Posterior cingulate gyrus (tissue), 11 donors: ENCODE results near the gene TALDO1.

Source experiments
- DNase-seq, 10 donors: peaks; one replicate each; pipeline versions ENCODE4 v3.0.0 to v3.0.0-alpha.2; 2020 to 2021; ENCODE audit warnings: mixed read lengths in 3 of 10
- intact Hi-C: fragments of 100-400 bp; cut with DNase I; formaldehyde crosslinking; loops from one replicate; pipeline ENCODE4 v1.15.1; 2023

TALDO1 gene

DNA sequence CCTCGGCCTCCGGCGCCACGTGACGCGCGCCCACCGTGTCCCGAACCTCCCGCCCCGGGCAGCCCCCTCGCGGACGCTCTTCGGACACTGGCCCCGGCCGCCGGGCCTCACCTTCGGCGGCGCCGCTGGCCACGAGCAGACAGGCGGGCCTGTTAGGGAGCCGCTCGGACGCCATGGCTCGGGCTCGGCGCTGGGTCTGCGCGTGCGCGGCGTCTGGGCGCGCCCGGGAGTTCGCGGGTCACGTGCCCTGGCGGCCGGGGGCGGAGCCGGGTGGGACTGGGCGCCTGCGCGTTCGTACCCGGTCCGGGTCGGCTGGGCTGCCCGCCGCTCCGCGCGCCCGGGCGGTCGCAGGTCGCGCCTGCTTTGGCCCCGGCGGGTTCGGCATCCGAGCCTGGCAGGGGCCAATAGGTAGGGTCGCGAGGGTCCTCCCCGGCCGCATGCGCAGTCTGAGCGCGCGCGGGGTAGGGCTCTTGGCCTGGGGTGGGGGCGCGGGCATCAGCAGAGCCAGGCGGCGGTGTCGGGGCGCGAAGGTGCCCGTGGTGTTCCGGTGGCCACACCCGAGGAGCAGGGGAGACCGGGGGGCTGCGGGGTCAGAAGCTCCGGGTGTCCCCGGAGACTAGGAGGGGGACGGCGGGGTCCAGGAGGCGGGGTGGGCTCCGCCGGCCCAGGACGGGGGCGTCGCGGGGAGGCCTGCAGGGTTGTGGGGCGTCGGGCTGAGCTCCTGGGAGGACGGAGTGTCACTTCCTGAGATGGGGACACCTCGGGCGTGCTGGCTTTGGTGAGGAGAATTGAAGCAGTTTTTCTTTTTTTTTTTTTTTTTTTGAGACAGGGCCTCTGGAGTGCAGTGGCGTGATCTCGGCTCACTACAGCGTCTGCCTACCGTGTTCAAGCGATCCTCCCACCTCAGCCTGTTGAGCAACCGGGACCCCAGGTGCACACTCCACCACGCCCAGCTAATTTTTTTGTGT is 30.3 kb downstream of the TALDO1 start, which contains the start of gene GATD1:
Gene GATD1, minus strand, starts transcription at position 200 of the 968 bp plus-strand sequence. Its CDS starts 25 bp downstream, at position 175.
- DNase-seq: peak; percentile 83 to 98 (median 90)
- intact Hi-C loops: no loop called here

DNA sequence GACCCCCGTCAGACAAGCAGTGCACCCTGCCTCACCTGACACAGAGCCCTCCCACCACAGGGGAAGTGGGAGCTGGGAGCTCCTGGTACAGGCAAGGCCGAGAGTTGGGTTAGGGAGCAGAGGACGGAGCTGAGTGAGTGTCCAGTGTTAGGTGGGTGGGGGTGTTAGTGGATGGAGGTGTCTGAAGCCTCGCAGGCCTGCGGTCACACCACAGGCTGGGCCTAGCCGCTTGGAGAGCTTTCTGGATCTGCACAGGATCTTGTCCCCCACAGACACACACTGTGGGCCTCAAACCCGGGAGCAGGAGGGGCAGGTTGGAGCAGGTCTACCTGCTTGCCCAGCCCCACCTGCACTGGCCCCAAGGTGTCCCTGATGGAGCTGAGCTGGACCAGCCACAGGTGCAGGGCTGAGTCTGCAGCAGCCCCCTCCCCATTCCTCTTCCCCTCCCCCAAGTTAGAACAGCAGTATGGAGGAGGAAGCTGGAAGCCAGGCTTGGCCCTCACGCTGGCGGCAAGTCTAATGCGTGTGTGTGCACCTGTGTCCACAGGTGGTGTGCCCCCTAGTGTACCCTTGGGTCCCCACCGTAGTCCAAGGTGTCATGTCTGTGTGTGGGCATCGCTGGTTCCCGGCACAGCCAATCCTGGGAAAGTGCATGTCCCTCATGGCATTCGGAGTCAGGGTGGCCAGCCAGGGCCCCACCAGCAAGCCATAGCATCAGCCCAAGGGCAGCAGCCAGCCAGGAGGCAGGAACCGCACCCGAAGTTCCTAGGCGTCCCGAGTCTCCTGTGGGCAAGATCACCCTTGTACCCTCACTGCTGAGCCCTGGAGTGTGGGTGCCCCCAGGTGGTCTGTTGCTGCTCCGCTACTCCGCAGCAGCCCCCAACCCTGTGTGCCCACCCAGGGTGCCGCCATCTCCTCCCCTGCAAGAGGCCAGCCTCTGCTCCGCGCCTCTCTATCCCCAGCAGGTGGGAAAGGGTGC is 32.0 kb downstream of the TALDO1 start:
- intact Hi-C loops: no loop called here
- DNase-seq: no peak

DNA sequence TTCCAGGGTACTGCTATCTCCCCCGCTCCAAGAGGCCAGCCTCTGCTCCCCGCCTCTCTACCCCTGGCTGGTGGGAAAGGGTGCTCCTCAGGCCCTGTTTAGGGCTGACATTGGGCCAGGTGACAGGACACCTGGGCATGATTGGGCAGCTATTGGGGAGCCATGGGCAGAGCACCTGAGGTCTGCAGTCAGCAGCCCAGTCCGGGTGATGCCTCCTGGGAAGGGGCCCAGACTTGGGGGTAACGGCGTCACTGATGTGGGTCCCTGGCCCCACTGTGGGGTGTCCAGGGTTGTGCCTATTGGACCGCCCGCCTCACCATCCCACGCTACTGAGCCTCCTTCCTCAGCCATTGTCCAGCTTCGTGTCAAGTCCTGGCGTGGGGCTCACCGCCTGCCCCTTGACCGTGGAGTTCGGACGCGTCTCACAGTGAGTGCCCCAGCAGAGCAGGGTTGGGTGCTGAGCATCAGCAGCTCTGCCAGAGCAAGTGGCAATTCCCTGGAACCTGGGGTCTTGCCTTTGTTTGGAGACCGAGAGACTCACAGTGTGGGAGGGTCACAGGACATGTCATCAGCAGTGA is 32.8 kb downstream of the TALDO1 start:
- no peak for DNase-seq
- intact Hi-C loops: no loop called here

DNA sequence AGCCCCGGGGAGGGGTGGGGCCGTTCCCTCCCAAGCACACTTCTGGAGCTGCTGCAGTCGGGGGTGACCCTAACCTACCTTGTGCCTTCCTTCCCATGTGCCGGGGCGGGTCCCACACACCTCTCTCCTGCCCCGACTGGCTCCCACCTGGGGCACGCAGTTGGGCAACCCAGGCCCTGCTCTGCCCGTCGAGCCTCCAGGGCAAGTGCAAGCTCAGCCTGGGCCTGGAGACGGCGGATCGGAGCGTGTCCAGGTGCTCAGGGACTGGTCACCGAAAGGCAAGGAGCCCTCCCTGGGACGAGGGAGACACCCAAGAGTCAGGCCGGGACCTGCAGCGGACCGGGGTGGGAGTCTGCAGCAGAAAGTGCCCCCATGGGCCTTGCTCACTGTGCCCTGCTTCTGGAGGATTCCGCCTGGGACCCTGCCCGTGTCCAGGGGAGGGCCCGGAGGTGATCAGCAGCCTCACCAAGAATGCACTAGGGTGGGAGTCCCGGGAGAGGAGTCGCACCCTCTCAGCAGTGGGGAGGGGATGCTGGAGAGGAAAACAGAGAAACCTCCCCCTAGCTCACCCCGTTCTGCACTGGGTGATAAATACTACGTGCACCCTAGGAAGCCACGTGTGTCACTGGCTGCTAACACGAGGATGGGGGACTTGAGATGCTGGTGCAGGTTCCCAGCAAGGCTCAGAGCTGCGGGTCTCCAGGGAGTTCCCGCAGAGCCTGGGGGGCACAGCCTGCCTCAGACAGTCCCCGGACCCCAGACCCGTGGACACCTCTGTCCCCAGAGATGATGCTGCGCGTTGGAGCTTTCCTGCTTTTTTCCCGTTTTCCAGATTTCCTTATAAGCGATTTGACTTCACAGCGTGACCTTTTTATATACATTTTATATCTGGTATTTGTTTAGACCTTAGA is 35.3 kb downstream of the TALDO1 start:
- intact Hi-C loops: no loop called here
- no peak for DNase-seq

DNA sequence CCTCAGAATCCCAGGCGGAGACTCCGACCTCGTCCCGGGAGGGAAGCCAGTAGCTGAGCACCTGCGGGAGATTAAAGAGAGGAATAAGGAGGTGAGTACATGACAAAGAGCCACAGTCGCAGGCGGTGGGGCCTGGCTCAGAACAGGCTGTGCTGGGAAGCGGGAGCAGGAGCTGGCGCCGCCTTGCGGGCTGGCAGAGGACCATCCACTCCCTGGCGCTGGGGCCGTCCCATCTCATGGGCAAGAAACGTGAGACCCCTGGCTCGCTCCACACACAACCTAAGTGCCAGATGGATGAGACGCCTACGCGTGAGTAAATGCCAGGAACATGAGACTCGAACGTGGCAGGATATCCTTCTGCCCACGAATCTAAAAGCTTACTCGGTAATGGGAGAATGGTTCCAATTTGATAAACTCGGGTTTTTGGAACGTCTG is 36.3 kb downstream of the TALDO1 start:
- DNase-seq: peak; percentile 75 to 98 (median 88)
- intact Hi-C loops: no loop called here

DNA sequence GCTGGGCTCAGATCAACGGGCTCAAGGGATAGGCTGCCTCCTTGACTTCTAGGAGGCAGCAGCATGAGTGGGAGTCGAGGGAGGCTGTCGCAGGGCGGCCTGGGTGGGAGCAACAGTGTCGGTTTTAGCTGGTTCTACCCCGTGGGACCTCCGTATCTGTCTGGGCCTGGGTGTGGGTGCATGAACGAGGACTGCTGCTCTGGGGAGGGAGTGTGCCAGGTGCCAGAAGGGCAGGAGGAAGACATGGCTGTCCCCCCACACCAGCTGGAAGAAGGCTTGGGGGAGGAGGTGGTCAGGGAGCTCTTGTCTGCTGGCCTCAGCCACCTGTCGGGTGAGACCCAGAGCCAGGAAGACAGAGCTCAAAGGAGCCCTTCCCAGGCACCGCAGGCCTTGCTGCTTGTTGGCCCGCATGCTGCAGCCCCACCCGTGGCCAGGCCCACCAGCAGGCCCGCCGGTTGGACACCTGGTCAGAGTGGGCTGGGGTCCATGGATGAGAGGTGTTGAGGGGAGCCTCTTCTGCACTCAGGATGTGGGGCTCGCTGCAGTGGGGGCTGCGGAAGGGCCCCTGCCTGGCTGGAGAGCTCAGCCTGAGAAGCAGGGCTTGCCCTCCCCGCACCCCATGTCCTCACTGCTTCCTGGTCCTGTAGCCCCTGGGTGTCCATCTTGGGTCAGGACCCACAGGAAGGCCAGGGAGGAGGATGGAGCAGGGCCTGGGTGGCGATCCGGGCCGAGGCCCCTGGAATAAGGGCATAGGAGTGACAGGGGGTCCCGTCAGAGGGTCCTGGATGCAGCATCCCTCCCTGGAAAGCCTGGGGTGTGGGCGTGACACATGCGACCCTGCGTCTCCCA is 39.2 kb downstream of the TALDO1 start:
- no peak for DNase-seq
- intact Hi-C loops: no loop called here

DNA sequence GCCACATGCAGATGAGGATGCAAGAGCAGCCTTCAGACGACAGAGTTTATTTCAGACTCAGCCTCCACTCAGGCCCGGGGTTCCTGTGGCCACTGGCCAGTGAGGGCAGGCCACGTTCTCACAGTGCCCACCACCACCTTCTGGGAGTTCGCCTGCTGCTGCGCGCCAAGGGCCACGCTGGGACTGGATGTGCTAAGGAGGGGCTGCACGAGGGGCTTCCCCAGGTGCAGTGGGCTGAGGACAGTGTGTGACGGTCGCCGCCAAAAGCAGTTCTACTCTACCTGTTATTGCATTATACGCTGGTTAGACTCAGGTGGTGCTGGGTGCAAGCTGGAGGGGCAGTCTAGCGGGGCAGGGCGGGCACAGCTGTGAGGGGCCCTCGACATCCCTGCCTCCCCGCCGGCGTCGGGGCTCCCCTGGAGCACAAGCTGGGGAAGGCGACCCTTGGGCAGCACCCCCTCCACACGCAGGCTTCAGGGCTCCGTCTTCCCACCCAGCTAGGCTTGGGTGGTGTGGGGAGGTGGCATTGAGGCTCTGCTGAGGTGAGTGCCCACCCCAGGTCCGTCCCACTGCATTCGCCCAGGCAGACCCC is 39.9 kb downstream of the TALDO1 start:
- DNase-seq: no peak
- intact Hi-C loops: no loop called here

DNA sequence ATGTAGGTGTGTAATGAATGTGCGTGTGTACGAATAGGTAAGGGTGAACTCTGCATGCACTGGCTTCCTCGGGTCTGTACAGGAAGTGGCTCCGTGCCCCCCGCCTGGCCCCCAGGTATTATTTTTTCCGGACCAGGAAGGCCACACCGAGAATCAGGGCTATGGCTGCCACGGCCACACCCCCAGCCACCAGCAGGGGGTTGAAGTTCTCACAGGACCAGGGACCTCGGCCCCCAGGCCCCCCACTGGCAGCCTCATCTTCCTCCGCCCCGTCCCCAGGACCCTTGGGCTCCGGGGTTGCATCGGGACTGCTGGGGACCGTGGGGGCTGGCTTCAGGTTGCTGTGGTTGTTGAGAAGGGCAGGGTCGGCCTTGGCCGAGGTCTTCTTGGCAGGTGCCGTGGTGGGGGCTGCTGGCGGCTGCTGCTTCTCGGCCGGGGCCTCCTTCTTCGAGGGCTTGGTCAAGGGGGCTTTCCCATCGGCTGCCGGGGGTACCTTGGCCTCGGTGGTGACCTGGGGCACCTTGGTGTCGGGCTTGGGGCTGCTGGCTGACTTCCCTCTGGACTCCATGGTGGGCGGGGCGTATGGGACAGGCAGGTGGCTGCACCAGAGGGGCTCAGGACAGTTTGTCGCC is 40.9 kb downstream of the TALDO1 start:
- intact Hi-C loops: no loop called here
- DNase-seq: no peak

DNA sequence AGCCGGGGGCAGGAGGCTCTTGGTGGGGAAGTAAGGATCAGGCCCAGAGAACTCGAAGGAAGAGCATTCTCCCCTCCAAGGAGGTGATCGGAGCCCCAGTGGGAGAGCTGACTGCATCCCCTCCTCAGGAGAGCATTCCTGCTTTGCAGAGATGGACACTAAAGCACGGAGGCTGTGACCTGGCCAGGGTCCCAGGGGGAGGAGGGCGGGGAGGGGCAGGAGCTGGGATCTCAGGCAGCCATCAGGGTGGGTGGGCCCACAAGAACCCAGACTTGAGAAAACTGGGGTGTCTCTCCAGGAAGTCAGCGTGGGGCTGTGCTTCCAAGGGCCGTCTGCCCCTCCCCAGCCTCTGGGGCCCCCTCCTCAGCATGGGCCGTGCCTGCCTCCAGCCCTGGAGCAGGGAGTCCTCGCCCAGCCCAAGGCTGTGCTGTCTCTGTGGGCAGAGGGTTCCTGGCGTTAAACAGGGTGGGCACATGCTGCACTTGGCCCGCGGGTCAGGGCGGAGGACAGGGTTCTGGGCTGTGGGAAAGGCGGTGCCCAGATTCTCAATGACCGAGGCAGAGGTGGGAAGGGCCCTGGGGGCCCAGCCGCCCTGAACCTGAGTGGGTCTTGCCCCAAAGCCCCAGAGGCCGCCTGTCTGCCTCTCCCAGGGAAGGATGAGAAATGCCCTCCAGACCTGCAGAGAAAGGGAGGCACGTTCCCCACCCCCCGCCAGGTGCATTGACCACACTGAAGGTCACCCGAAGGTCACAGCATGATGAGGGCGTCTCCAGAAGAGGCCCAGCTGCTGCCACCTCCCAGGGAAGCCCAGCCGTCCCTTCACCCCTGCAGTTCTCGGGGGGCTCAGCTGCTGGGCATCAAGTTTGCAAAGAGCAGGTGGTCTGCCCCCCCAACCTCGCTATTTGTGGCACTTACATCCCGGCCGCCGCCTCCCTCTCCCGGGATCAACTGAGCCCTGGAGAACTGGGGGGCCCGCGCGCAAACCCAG is 42.0 kb downstream of the TALDO1 start:
- intact Hi-C loops: no loop called here
- DNase-seq: no peak

DNA sequence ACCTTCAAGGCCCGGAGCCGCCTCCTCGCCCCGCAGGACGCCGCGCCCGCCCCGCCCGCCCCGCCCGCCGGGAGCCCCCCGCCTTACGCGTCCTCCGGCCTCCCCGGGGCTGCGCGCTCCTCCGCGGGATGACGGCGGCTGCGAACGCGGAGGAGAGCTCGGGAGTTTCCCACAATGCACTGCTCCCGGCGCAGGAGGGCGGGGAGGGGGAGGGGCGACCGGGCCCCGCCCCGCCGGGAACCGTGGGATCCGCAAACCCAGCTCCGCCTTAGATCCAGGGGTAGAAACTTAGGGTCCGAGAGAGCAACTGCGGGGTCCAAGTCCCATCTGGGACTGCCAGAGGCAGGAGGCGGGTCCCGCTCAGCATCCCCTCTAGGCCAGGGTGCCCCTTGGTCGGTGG is 42.7 kb downstream of the TALDO1 start, which contains the start of gene CEND1:
Gene CEND1, minus strand, starts transcription at position 148 of the 400 bp plus-strand sequence. CDS start 1,514 bp downstream, outside the sequence.
- DNase-seq: peak in 8 of 10 donors; percentile 70 to 95 (median 79)
- intact Hi-C loops: no loop called here

DNA sequence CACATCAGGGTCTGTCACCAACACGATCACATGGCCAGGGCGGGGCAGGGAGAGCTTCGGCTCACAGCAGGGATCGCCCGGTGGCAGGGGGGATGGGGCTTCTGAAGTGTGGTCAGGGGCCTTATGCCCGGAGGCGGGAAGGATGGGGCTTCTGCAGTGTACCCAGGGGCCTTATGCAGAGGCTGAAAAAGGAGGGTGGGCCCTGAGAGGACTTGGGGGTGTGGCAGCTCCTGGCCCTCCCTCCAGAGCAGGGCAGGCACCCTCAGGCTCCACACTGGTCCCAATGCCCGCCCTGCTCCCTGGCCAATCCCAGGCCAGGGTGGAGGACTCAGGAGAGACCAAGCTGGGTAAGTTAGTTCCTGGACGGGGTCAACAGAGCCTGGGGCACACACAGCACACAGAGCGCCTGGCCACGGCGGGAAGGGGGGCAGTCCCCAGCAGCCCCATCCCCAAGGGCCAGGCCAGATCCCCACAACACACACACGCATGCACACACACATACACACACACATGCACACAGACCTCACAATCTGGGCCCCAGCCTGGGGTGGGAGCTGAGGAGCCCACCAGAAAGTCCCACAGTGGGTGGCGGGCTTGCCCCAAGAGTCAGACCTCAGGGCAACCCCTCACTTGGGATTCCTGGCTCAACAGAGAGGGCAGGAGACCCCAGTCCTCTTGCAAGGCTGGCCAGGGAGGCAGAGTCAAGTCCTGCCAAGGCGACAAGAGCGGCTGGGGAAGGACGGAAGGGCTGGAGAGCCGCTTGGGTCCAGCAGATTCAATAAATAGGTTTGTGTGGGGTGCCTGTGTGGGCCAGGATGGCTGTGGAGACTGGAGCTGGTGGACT is 43.7 kb downstream of the TALDO1 start:
- peak in 1 of 10 donors; percentile 70 for DNase-seq
- intact Hi-C loops: no loop called here

DNA sequence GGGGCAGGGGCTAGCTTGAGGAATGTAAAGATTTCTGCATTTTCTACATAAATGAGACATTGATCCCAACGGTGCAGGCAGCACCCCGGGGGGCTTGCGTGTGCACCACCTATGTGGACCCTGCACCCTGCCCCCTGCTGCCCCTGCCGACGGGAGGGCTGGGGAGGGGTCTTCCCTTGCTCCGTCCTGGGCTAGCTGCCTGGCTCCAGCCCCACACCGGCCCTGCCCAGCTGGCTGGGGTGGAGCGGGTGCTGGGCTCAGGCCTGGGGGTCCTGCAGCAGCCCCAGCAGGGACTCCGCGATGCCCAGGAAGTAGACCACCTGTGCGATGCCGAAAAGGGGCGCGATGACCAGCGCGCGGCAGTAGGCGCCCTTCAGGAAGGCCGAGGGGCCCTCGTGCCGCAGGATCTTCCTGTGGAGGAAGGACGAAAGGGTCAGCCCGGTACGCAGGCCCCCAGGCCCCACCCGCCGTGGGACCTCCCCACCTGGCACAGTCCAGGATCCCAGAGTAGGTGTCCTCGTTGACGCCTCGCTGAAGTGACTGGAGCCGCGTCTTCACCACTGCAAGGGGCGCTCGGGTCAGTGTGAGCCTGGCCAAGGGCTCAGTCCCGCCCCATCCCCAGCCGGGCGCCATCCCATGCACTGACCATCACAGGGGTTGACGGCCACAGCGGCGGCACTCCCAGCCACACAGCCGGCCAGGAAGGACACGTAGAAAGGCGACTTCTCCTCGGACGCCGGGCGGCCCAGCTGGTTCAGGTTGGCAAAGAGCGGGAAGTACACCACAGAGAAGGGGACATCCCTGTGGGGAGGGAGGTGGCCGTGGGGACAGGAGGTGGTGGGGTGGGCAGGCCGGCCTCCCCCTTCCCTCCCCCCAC is 44.6 kb downstream of the TALDO1 start:
- intact Hi-C loops: no loop called here
- DNase-seq: peak in 1 of 10 donors; percentile 82

DNA sequence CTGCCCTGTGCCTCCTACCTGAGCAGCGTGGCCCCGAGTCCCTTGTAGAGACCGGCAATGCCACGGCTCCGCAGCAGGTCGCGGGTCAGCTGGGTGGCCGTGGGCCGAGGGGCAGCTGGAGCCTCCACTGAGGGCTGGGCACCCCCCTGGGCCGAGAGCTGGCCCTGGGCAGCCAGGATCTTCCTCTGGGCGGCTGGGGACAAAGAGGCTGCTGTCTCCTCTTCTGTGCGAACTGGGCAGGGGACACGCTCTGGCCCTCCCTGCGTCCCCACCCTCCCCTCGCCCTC is 45.2 kb downstream of the TALDO1 start:
- no peak for DNase-seq
- intact Hi-C loops: no loop called here

DNA sequence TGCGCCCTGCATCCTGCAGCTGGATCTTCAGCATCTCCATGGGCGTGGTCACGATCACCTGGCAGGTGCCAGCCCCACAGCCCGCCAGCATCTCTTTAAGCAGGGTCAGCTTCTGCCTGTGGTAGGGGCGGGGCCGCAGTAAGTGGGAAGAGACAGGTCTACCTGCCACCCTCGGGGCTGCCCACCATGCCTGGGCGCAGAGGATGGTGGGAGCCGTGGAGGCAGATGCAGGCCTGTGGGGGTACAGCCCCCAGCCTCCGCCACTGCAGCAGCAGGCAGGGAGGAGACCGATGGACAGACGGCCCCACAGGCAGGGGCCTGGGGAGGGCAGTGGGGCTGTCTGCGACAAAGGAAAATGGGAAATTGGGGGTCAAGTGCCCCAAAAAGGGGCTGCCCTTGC is 45.6 kb downstream of the TALDO1 start:
- DNase-seq: peak in 1 of 10 donors; percentile 62
- intact Hi-C loops: no loop called here

DNA sequence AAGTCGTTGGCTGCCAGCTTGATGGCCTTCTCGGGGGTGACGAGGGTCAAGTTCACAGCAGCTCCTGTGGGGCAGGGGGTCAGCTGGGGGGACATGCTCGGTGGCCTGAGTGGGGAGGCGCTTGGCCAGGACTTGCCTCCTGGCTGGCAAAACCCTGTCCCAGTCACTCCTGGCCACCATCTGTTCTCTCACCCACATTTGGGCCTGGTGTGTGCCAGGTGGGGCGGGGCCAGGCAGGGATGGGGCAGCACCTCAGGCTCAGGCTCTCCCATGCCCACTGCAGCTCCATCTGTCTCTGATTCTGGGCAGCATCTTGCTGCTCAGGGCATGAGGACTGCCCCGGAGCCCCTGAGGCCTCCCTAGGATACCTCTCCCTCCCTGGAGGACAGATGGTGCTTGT is 46.3 kb downstream of the TALDO1 start:
- intact Hi-C loops: no loop called here
- peak in 1 of 10 donors; percentile 79 for DNase-seq
